ENCODE measurements around the gene FER.

The FER gene

GRCh38 chr5:109028608-109029299 is 281.1 kb downstream of the FER start:
- Histone ChIP-seq H3F3A (ENCODE audit: control insufficient read depth, insufficient read depth) (no peaks in the 10 kb centered on the region), H3K9me3 (ENCODE audit: control insufficient read depth, insufficient read depth, low read length) (no peaks in the 10 kb centered on the region), H3K36me3 (ENCODE audit: control insufficient read depth, low read length) (no peaks in the 10 kb centered on the region), H3K9me2 (replicated peaks; ENCODE audit: control insufficient read depth, low read length) (no peaks in the 10 kb centered on the region), H3K27me3 (ENCODE audit: control insufficient read depth, low read length) (no peaks in the 10 kb centered on the region), H3K79me2 (ENCODE audit: control insufficient read depth, low read length) (no peaks in the 10 kb centered on the region), H3K4me1 (ENCODE audit: control insufficient read depth, low read length) (no peaks in the 10 kb centered on the region), H4K20me1 (ENCODE audit: control insufficient read depth, insufficient read depth, low read depth, low read length) (no peaks in the 10 kb centered on the region), H3K4me3 (ENCODE audit: low read length) (no peak overlapping the region), H3K27ac (ENCODE audit: low read depth, low read length) (no peak overlapping the region), H3K4me2 (ENCODE audit: low read length) (no peak overlapping the region)
- TF ChIP-seq CTCF (IDR thresholded peaks at IDR 0.05; ENCODE audit: low read depth, low read length, poor library complexity, severe bottlenecking) (no peak), EZH2phosphoT487 (IDR thresholded peaks at IDR 0.05; ENCODE audit: borderline replicate concordance, low read length) (no peak)

GRCh38 chr5:109029847-109030246 is 282.1 kb downstream of the FER start:
- Histone ChIP-seq H3K27ac (ENCODE audit: low read depth, low read length) (no peak overlapping the region), H3K36me3 (ENCODE audit: control insufficient read depth, low read length) (no peaks in the 10 kb centered on the region)
- TF ChIP-seq CTCF (IDR thresholded peaks at IDR 0.05; ENCODE audit: low read depth, low read length, poor library complexity, severe bottlenecking) (no peak), EZH2phosphoT487 (IDR thresholded peaks at IDR 0.05; ENCODE audit: borderline replicate concordance, low read length) (no peak)

GRCh38 chr5:109030360-109031143 is 282.9 kb downstream of the FER start:
- H3K9me2 ChIP-seq (replicated peaks; ENCODE audit: control insufficient read depth, low read length) = no peaks in the 10 kb centered on the region
- H3K9me3 ChIP-seq (ENCODE audit: control insufficient read depth, insufficient read depth, low read length) = no peaks in the 10 kb centered on the region
- H3K4me1 ChIP-seq (ENCODE audit: control insufficient read depth, low read length) = no peaks in the 10 kb centered on the region
- H3F3A ChIP-seq (ENCODE audit: control insufficient read depth, insufficient read depth) = no peaks in the 10 kb centered on the region
- H3K4me2 ChIP-seq (ENCODE audit: low read length) = no peak overlapping the region
- no peaks in the 10 kb centered on the region for H3K27me3 ChIP-seq (ENCODE audit: control insufficient read depth, low read length)
- H3K79me2 ChIP-seq (ENCODE audit: control insufficient read depth, low read length) = no peaks in the 10 kb centered on the region
- H4K20me1 ChIP-seq (ENCODE audit: control insufficient read depth, insufficient read depth, low read depth, low read length) = no peaks in the 10 kb centered on the region
- H3K27ac ChIP-seq (ENCODE audit: low read depth, low read length) = no peak overlapping the region
- H3K36me3 ChIP-seq (ENCODE audit: control insufficient read depth, low read length) = no peaks in the 10 kb centered on the region
- no peak for TF ChIP-seq CTCF (IDR thresholded peaks at IDR 0.05; ENCODE audit: low read depth, low read length, poor library complexity, severe bottlenecking)
- TF ChIP-seq EZH2phosphoT487 (IDR thresholded peaks at IDR 0.05; ENCODE audit: borderline replicate concordance, low read length) = no peak
- no peak overlapping the region for H3K4me3 ChIP-seq (ENCODE audit: low read length)

More at GRCh38 chr5:109029847-109030246, 282.1 kb downstream of the FER start:
- Histone ChIP-seq H3K9me2 (replicated peaks; ENCODE audit: control insufficient read depth, low read length) (no peaks in the 10 kb centered on the region), H3K79me2 (ENCODE audit: control insufficient read depth, low read length) (no peaks in the 10 kb centered on the region), H3K9me3 (ENCODE audit: control insufficient read depth, insufficient read depth, low read length) (no peaks in the 10 kb centered on the region), H3K4me1 (ENCODE audit: control insufficient read depth, low read length) (no peaks in the 10 kb centered on the region), H3K4me3 (ENCODE audit: low read length) (no peak overlapping the region), H3K4me2 (ENCODE audit: low read length) (no peak overlapping the region), H3K27me3 (ENCODE audit: control insufficient read depth, low read length) (no peaks in the 10 kb centered on the region), H3F3A (ENCODE audit: control insufficient read depth, insufficient read depth) (no peaks in the 10 kb centered on the region), H4K20me1 (ENCODE audit: control insufficient read depth, insufficient read depth, low read depth, low read length) (no peaks in the 10 kb centered on the region)
